Measurements from ENCODE around the gene ANTKMT.

GRCh38 chr16:706189-707061, 14.5 kb upstream of the ANTKMT start:
- TF ChIP-seq CTCF (IDR thresholded peaks at IDR 0.05) (no peak), POLR2AphosphoS5 (IDR thresholded peaks at IDR 0.05; ENCODE audit: low read depth, low read length) (no peak), REST (IDR thresholded peaks at IDR 0.05; ENCODE audit: insufficient read depth in 1 of 2, low read depth in 2 of 2, low read length in 1 of 2) (no peak)

Measured in Panc1 (cell line).